Measurements from ENCODE around the gene ZNF618.

- TF ChIP-seq CTCF (optimal IDR thresholded peaks at IDR 0.05 in 1 of 3, IDR thresholded peaks at IDR 0.05 in 1 of 3, conservative IDR thresholded peaks at IDR 0.05 in 1 of 3; ENCODE audit: extremely low read depth in 1 of 3, insufficient read depth in 2 of 3, low read length in 3 of 3) (no peak), EZH2 (IDR thresholded peaks at IDR 0.05; ENCODE audit: low read length) (no peak)
Observed at GRCh38 chr9:114025760-114026159, 149.7 kb downstream of the ZNF618 start.
